Nephron (organoid): Measurements from ENCODE around the gene DEAF1.

ENCODE experiments used
- H3K27ac Mint-ChIP-seq, 3 experiments: 2 replicates each; pipeline ENCODE4 v1.8.0; 2020; ENCODE audit warnings: mixed read lengths in 3 of 3, mild to moderate bottlenecking in 2 of 3, moderate library complexity in 1 of 3
- H3K27me3 Mint-ChIP-seq: 2 replicates; pipeline ENCODE4 v1.8.0; 2021; ENCODE audit warnings: low read depth, mild to moderate bottlenecking, moderate library complexity, mixed read lengths
- H3K36me3 Mint-ChIP-seq: 2 replicates; pipeline ENCODE4 v1.8.0; 2020; ENCODE audit warnings: low read depth, mixed read lengths
- H3K4me1 Mint-ChIP-seq: 2 replicates; pipeline ENCODE4 v1.8.0; 2020; ENCODE audit warnings: mixed read lengths
- H3K4me3 Mint-ChIP-seq, 3 experiments: 2 replicates each; pipeline ENCODE4 v1.8.0; 2020; ENCODE audit warnings: mild to moderate bottlenecking in 3 of 3, mixed read lengths in 3 of 3, moderate library complexity in 2 of 3
- H3K9me3 Mint-ChIP-seq: 2 replicates; pipeline ENCODE4 v1.8.0; 2020; ENCODE audit warnings: mixed read lengths
- CTCF ChIP-seq, 3 experiments: fragments of 200-600 bp; sonication (generic); IDR thresholded peaks; one replicate each; pipeline ENCODE4 v1.5.0; 2021; ENCODE audit warnings: antibody characterized with exemption in 3 of 3; ENCODE audit not compliant: unreplicated experiment in 3 of 3

DEAF1 gene

GRCh38 chr11:665062-665703, 29.8 kb downstream of the DEAF1 start:
- no peak for TF ChIP-seq CTCF (IDR thresholded peaks at IDR 0.05; ENCODE audit: unreplicated experiment in 3 of 3)
- Mint-ChIP-seq H3K27ac (peak overlapping the region; percentile 6 to 74 (median 22)), H3K36me3 (peaks cover 34% of the 10 kb centered on the region), H3K4me3 (no peak overlapping the region), H3K27me3 (no peaks in the 10 kb centered on the region), H3K4me1 (peaks cover 17% of the 10 kb centered on the region), H3K9me3 (no peaks in the 10 kb centered on the region)

GRCh38 chr11:662689-663274, 32.2 kb downstream of the DEAF1 start:
- peaks cover 17% of the 10 kb centered on the region for H3K4me1 Mint-ChIP-seq
- no peaks in the 10 kb centered on the region for H3K9me3 Mint-ChIP-seq
- H3K27me3 Mint-ChIP-seq, result no peaks in the 10 kb centered on the region
- no peak overlapping the region for H3K27ac Mint-ChIP-seq
- no peak overlapping the region for H3K4me3 Mint-ChIP-seq
- peak; percentile 61 to 69 (median 67) for TF ChIP-seq CTCF (IDR thresholded peaks at IDR 0.05; ENCODE audit: unreplicated experiment in 3 of 3)
- H3K36me3 Mint-ChIP-seq, result peaks cover 37% of the 10 kb centered on the region

GRCh38 chr11:660681-661444, 34.2 kb downstream of the DEAF1 start:
- TF ChIP-seq CTCF (IDR thresholded peaks at IDR 0.05; ENCODE audit: unreplicated experiment in 3 of 3), result no peak
- H3K4me3 Mint-ChIP-seq, result no peak overlapping the region

GRCh38 chr11:660281-660680, 34.7 kb downstream of the DEAF1 start:
- Mint-ChIP-seq H3K27ac (no peak overlapping the region), H3K36me3 (peaks cover 30% of the 10 kb centered on the region), H3K9me3 (no peaks in the 10 kb centered on the region), H3K4me3 (no peak overlapping the region), H3K27me3 (no peaks in the 10 kb centered on the region), H3K4me1 (peaks cover 7% of the 10 kb centered on the region)
- no peak for TF ChIP-seq CTCF (IDR thresholded peaks at IDR 0.05; ENCODE audit: unreplicated experiment in 3 of 3)

More at GRCh38 chr11:660681-661444, 34.2 kb downstream of the DEAF1 start:
- Mint-ChIP-seq H3K9me3 (no peaks in the 10 kb centered on the region), H3K4me1 (peaks cover 13% of the 10 kb centered on the region), H3K36me3 (peaks cover 35% of the 10 kb centered on the region), H3K27me3 (no peaks in the 10 kb centered on the region), H3K27ac (no peak overlapping the region)

GRCh38 chr11:659532-660085, 35.4 kb downstream of the DEAF1 start:
- Mint-ChIP-seq H3K36me3 (peaks cover 33% of the 10 kb centered on the region), H3K4me3 (no peak overlapping the region), H3K27me3 (no peaks in the 10 kb centered on the region), H3K9me3 (no peaks in the 10 kb centered on the region), H3K27ac (no peak overlapping the region), H3K4me1 (peaks cover 4% of the 10 kb centered on the region)
- no peak for TF ChIP-seq CTCF (IDR thresholded peaks at IDR 0.05; ENCODE audit: unreplicated experiment in 3 of 3)
